ENCODE measurements around the gene TNS1.

Gene TNS1

GRCh38 chr2:217951091-217951490, 51.7 kb downstream of the TNS1 start:
- no peak for TF ChIP-seq GABPA (IDR thresholded peaks at IDR 0.05; ENCODE audit: low read depth)
- TF ChIP-seq CTCF (IDR thresholded peaks at IDR 0.05; ENCODE audit: insufficient read depth, low read length) = no peak
- TF ChIP-seq POLR2AphosphoS5 (IDR thresholded peaks at IDR 0.05; ENCODE audit: low read depth) = no peak
- TF ChIP-seq SPI1 (IDR thresholded peaks at IDR 0.05; ENCODE audit: borderline replicate concordance, low read depth) = no peak
- TF ChIP-seq REST (IDR thresholded peaks at IDR 0.05; ENCODE audit: insufficient replicate concordance, low read depth) = no peak
- Histone ChIP-seq H3K27me3 (ENCODE audit: insufficient read depth, poor library complexity, severe bottlenecking) (no peaks in the 10 kb centered on the region), H3K27ac (replicated peaks) (no peak overlapping the region), H3K4me3 (replicated peaks; ENCODE audit: insufficient read depth, low read length) (no peak overlapping the region)
- no peak for DNase-seq (ENCODE audit: low read depth in 1 of 2, low spot score in 1 of 2)

GRCh38 chr2:217950401-217950871, 52.4 kb downstream of the TNS1 start:
- Histone ChIP-seq H3K27me3 (ENCODE audit: insufficient read depth, poor library complexity, severe bottlenecking) (no peaks in the 10 kb centered on the region), H3K27ac (replicated peaks) (no peak overlapping the region), H3K4me3 (replicated peaks; ENCODE audit: insufficient read depth, low read length) (no peak overlapping the region)
- no peak for DNase-seq (ENCODE audit: low read depth in 1 of 2, low spot score in 1 of 2)
- TF ChIP-seq CTCF (IDR thresholded peaks at IDR 0.05; ENCODE audit: insufficient read depth, low read length) = no peak
- no peak for TF ChIP-seq REST (IDR thresholded peaks at IDR 0.05; ENCODE audit: insufficient replicate concordance, low read depth)
- no peak for TF ChIP-seq SPI1 (IDR thresholded peaks at IDR 0.05; ENCODE audit: borderline replicate concordance, low read depth)
- TF ChIP-seq GABPA (IDR thresholded peaks at IDR 0.05; ENCODE audit: low read depth) = no peak
- no peak for TF ChIP-seq POLR2AphosphoS5 (IDR thresholded peaks at IDR 0.05; ENCODE audit: low read depth)

GRCh38 chr2:217949447-217949846, 53.3 kb downstream of the TNS1 start:
- H3K27me3 ChIP-seq (ENCODE audit: insufficient read depth, poor library complexity, severe bottlenecking) = no peaks in the 10 kb centered on the region
- no peak for DNase-seq (ENCODE audit: low read depth in 1 of 2, low spot score in 1 of 2)
- H3K4me3 ChIP-seq (replicated peaks; ENCODE audit: insufficient read depth, low read length) = no peak overlapping the region
- no peak overlapping the region for H3K27ac ChIP-seq (replicated peaks)
- TF ChIP-seq GABPA (IDR thresholded peaks at IDR 0.05; ENCODE audit: low read depth) = no peak
- TF ChIP-seq CTCF (IDR thresholded peaks at IDR 0.05; ENCODE audit: insufficient read depth, low read length) = no peak
- TF ChIP-seq SPI1 (IDR thresholded peaks at IDR 0.05; ENCODE audit: borderline replicate concordance, low read depth) = no peak
- no peak for TF ChIP-seq REST (IDR thresholded peaks at IDR 0.05; ENCODE audit: insufficient replicate concordance, low read depth)
- TF ChIP-seq POLR2AphosphoS5 (IDR thresholded peaks at IDR 0.05; ENCODE audit: low read depth) = no peak
